K562 (cell line): ENCODE measurements around the gene ELMOD1. TPM values are rescaled to one million over a fixed set of nuclear protein-coding genes. Genes with fewer than 3 reads are reported as not detected.
A peak's percentile ranks its signal among the peaks of the same experiment; 100 is the strongest.
"Not testable (repeated sequence)": the region's sequence is repeated elsewhere in the genome, so short reads cannot be mapped to it uniquely, and the experiment has no call there.

ENCODE experiments used
- ARID1B ChIP-seq: fragments of 450-650 bp; IDR thresholded peaks from 2 replicates; pipeline ENCODE4 v1.6.1; 2016; ENCODE audit warnings: antibody characterized with exemption, mild to moderate bottlenecking, inconsistent platforms
- C11orf30 ChIP-seq: fragments of 450-650 bp; IDR thresholded peaks from 2 replicates; pipeline ENCODE4 v1.6.1; 2016; ENCODE audit warnings: low read depth, mild to moderate bottlenecking
- CBFA2T2 ChIP-seq: fragments of 450-650 bp; conservative IDR thresholded peaks from 2 replicates; pipeline ENCODE4 v1.6.1; 2017; ENCODE audit warnings: mild to moderate bottlenecking
- CTBP1 ChIP-seq: fragments of 450-650 bp; IDR thresholded peaks from 2 replicates; pipeline ENCODE4 v1.6.1; 2016; ENCODE audit warnings: borderline replicate concordance
- DPF2 ChIP-seq: fragments of 450-650 bp; IDR thresholded peaks from 2 replicates; pipeline ENCODE4 v1.6.1; 2016
- ESRRA ChIP-seq: fragments of 450-650 bp; IDR thresholded peaks from 2 replicates; pipeline ENCODE4 v1.6.1; 2014; ENCODE audit warnings: low read depth, mild to moderate bottlenecking, moderate library complexity, borderline replicate concordance
- HDAC2 ChIP-seq: fragments of 450-650 bp; IDR thresholded peaks from 2 replicates; pipeline ENCODE4 v1.6.1; 2016; ENCODE audit warnings: mild to moderate bottlenecking
- JUN ChIP-seq, 2 experiments: sonication (generic) in 1 of 2; formaldehyde crosslinking in 1 of 2; IDR thresholded peaks; 2 replicates each; pipeline versions ENCODE4 v1.6.1 to v1.8.0; 2012 to 2022; ENCODE audit warnings: borderline replicate concordance in 2 of 2, mild to moderate bottlenecking in 2 of 2, improper control_type of control experiment in 1 of 2, low read depth in 1 of 2, low read length in 1 of 2, missing genetic modification reagents in 1 of 2
- JUNB ChIP-seq: fragments of 450-650 bp; formaldehyde crosslinking; conservative IDR thresholded peaks from 2 replicates; pipeline ENCODE4 v1.4.0; 2020; ENCODE audit warnings: mild to moderate bottlenecking
- LEF1 ChIP-seq: fragments of 450-650 bp; IDR thresholded peaks from 2 replicates; pipeline ENCODE4 v1.6.1; 2016; ENCODE audit warnings: mild to moderate bottlenecking
- MAFK ChIP-seq: IDR thresholded peaks from 2 replicates; pipeline ENCODE4 v1.6.1; 2011; ENCODE audit warnings: low read length, improper control_type of control experiment
- MBD2 ChIP-seq: sonication (generic); IDR thresholded peaks from 2 replicates; pipeline ENCODE4 v1.6.1; 2016; ENCODE audit warnings: low read depth, borderline replicate concordance
- MTA2 ChIP-seq: fragments of 450-650 bp; IDR thresholded peaks from 2 replicates; pipeline ENCODE4 v1.6.1; 2016; ENCODE audit warnings: low read depth
- MYNN ChIP-seq, 2 experiments: sonication (generic); formaldehyde crosslinking in 1 of 2; IDR thresholded peaks; 2 replicates each; pipeline versions ENCODE4 v1.5.0 to v1.6.1; 2016 to 2020; ENCODE audit warnings: antibody characterized with exemption in 1 of 2, missing genetic modification reagents in 1 of 2
- NCOA2 ChIP-seq, 2 experiments: fragments of 450-650 bp; IDR thresholded peaks; 2 replicates each; pipeline ENCODE4 v1.6.1; 2018; ENCODE audit warnings: mild to moderate bottlenecking in 2 of 2, moderate library complexity in 1 of 2; ENCODE audit not compliant: partially characterized antibody in 2 of 2
- SMARCA4 ChIP-seq: fragments of 450-650 bp; IDR thresholded peaks from 2 replicates; pipeline ENCODE4 v1.6.1; 2016
- SMARCC2 ChIP-seq: fragments of 450-650 bp; IDR thresholded peaks from 2 replicates; pipeline ENCODE4 v1.6.1; 2017; ENCODE audit warnings: antibody characterized with exemption, moderate library complexity, mild to moderate bottlenecking, low read depth
- TAL1 ChIP-seq: fragments of 450-650 bp; IDR thresholded peaks from 2 replicates; pipeline ENCODE4 v1.6.1; 2016; ENCODE audit warnings: mild to moderate bottlenecking
- ZNF197 ChIP-seq: fragments of 200-800 bp; sonication (Bioruptor generic); IDR thresholded peaks from 2 replicates; pipeline ENCODE4 v1.6.1; 2016; ENCODE audit warnings: low read depth, missing genetic modification characterization, missing compliant biosample characterization
- ZNF263 ChIP-seq: sonication (generic); formaldehyde crosslinking; IDR thresholded peaks from 2 replicates; pipeline ENCODE4 v1.8.0; 2022; ENCODE audit warnings: mild to moderate bottlenecking, missing genetic modification reagents, borderline replicate concordance
- ZNF316 ChIP-seq: fragments of 450-650 bp; IDR thresholded peaks from 2 replicates; pipeline ENCODE4 v1.6.1; 2016
- ZNF644 ChIP-seq: fragments of 200-800 bp; sonication (Bioruptor generic); IDR thresholded peaks from 2 replicates; pipeline ENCODE4 v1.6.1; 2016; ENCODE audit warnings: low read depth, missing genetic modification characterization, missing compliant biosample characterization
- polyA plus RNA-seq, 8 experiments: library from polyadenylated mRNA; depleted of rRNA in 4 of 8; stranded (reverse) in 5 of 8; unstranded in 3 of 8; fragments of >200 nt; fragmentation: Nextera tagmentation in 2 of 8; fragmentation: Illumina TruSeq in 1 of 8; extraction: Ambion mirVana in 2 of 8; extraction: Trizol in 1 of 8; gene quantifications; 2 replicates each; pipeline versions ENCODE4 v1.2.1 to v1.2.3, GENCODE V29; 2011 to 2014; ENCODE audit warnings: inconsistent platforms in 1 of 8, missing spikeins in 1 of 8
- total RNA-seq, 7 experiments: library from RNA; depleted of rRNA in 6 of 7; stranded (reverse); fragments of >200 nt in 6 of 7; fragmentation: Illumina TruSeq in 2 of 7; extraction: Trizol in 2 of 7; gene quantifications; 2 replicates each; pipeline versions ENCODE4 v1.2.1 to v1.2.3, GENCODE V29; 2011 to 2021; ENCODE audit warnings: low replicate concordance in 1 of 7
- TF ChIP-seq, protein P1 (sequence below): fragments of 450-650 bp; IDR thresholded peaks from 2 replicates; pipeline ENCODE4 v1.6.1; 2018; ENCODE audit not compliant: partially characterized antibody
- TF ChIP-seq, protein P2 (sequence below), 2 experiments: fragments of 450-650 bp in 1 of 2; sonication (generic) in 1 of 2; formaldehyde crosslinking in 1 of 2; IDR thresholded peaks in 1 of 2; conservative IDR thresholded peaks in 1 of 2; 2 replicates each; pipeline versions ENCODE4 v1.6.1 to v1.8.1; 2016 to 2023; ENCODE audit warnings: mild to moderate bottlenecking in 2 of 2, moderate library complexity in 2 of 2, inconsistent platforms in 1 of 2, missing genetic modification reagents in 1 of 2

ELMOD1 gene
- total and polyA plus RNA-seq, 9 of the 15 experiments (the other 6 are each of a cell fraction or from before 2014, with no cell fraction given): not detected

DNA sequence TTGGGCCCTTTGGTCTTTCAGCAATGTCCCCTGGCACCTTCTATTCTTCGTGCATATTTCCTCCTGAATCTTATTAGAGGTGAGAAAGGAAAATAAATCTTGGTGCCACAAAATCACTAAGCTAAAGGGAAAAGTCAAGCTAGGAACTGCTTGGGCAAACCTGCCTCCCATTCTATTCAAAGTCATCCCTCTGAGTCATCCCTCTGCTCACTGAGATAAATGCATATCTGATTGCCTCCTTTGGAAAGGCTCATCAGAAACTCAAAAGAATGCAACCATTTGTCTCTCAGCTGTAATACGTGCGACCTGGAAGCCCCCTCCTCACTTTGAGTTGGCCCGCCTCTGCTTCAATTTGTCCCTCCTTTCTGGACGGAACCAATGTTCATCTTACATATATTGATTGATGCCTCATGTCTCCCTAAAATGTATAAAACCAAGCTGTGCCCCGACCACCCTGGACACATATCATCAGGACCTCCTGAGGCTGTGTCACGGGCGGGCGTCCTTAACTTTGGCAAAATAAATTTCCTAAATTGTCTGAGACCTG is 24.9 kb upstream of the ELMOD1 start (continued):
- TF ChIP-seq, protein P1, sequence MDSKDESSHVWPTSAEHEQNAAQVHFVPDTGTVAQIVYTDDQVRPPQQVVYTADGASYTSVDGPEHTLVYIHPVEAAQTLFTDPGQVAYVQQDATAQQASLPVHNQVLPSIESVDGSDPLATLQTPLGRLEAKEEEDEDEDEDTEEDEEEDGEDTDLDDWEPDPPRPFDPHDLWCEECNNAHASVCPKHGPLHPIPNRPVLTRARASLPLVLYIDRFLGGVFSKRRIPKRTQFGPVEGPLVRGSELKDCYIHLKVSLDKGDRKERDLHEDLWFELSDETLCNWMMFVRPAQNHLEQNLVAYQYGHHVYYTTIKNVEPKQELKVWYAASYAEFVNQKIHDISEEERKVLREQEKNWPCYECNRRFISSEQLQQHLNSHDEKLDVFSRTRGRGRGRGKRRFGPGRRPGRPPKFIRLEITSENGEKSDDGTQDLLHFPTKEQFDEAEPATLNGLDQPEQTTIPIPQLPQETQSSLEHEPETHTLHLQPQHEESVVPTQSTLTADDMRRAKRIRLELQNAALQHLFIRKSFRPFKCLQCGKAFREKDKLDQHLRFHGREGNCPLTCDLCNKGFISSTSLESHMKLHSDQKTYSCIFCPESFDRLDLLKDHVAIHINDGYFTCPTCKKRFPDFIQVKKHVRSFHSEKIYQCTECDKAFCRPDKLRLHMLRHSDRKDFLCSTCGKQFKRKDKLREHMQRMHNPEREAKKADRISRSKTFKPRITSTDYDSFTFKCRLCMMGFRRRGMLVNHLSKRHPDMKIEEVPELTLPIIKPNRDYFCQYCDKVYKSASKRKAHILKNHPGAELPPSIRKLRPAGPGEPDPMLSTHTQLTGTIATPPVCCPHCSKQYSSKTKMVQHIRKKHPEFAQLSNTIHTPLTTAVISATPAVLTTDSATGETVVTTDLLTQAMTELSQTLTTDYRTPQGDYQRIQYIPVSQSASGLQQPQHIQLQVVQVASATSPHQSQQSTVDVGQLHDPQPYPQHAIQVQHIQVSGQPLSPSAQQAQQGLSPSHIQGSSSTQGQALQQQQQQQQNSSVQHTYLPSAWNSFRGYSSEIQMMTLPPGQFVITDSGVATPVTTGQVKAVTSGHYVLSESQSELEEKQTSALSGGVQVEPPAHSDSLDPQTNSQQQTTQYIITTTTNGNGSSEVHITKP: peak; percentile 46
- TF ChIP-seq SMARCC2 (peak; percentile 94), ZNF197 (0 out of 2 replicates have a peak, but pooled peaks have one; percentile 27), JUNB (CRISPR knock-in tag) (0 out of 2 replicates have a peak, but pooled peaks have one; percentile 39), ZNF316 (0 out of 2 replicates have a peak, but pooled peaks have one; percentile 42), LEF1 (peak; percentile 86), TAL1 (peak; percentile 81), CBFA2T2 (peak; percentile 77), MYNN (IDR thresholded peaks at IDR 0.05) (0 out of 2 replicates have a peak, but pooled peaks have one; percentile 18), MAFK (peak; percentile 2; the same call in 1 of the 2 replicates), C11orf30 (peak; percentile 42; the same call in 1 of the 2 replicates), HDAC2 (peak; percentile 9; the same call in 1 of the 2 replicates), DPF2 (peak; percentile 99), ZNF644 (tag) (peak; percentile 19; the same call in 1 of the 2 replicates), JUN (IDR thresholded peaks at IDR 0.05; ENCODE audit: borderline replicate concordance, low read depth, low read length) (peak; percentile 71; the same call in 1 of the 2 replicates), MBD2 (peak; percentile 16; the same call in 1 of the 2 replicates), SMARCA4 (peak; percentile 99), CTBP1 (peak; percentile 72), ESRRA (peak; percentile 8; the same call in 1 of the 2 replicates), ZNF263 (CRISPR knock-in tag) (peak; percentile 89), ARID1B (peak; percentile 98), MTA2 (peak; percentile 83), NCOA2 (IDR thresholded peaks at IDR 0.05; ENCODE audit: partially characterized antibody in 2 of 2) (peak in 1 of 2 experiments; percentile 41)
- TF ChIP-seq MYNN (CRISPR knock-in tag; IDR thresholded peaks at IDR 0.05); JUN (CRISPR knock-in tag; IDR thresholded peaks at IDR 0.05; ENCODE audit: borderline replicate concordance): not testable (repeated sequence)
- TF ChIP-seq, protein P2, sequence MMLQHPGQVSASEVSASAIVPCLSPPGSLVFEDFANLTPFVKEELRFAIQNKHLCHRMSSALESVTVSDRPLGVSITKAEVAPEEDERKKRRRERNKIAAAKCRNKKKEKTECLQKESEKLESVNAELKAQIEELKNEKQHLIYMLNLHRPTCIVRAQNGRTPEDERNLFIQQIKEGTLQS (IDR thresholded peaks at IDR 0.05): peak; percentile 95
- TF ChIP-seq, protein P2 (CRISPR knock-in tag; conservative IDR thresholded peaks at IDR 0.05): not testable (repeated sequence)
- TF ChIP-seq, all 486 proteins: peak for 54; not testable (repeated sequence) for 432
